CD4-positive, alpha-beta T cell (primary cell): ENCODE measurements around the gene CHMP2B. TPM values are rescaled to one million over a fixed set of nuclear protein-coding genes. Genes with fewer than 3 reads are reported as not detected.

ENCODE experiments used
- ATAC-seq: fragments of 200-7000 bp; cut with Tn5 transposase; one replicate; pipeline ENCODE4 v1.10.0; 2022; ENCODE audit warnings: mild to moderate bottlenecking; ENCODE audit not compliant: poor library complexity
- CTCF ChIA-PET: fragments of 350-600 bp; sonication (Branson Sonifier 250); formaldehyde crosslinking; loops from one replicate; lab custom pipeline; 2021; ENCODE audit warnings: antibody characterized with exemption, inconsistent platforms; lab: Charles Lee
- POLR2A ChIA-PET: fragments of 350-600 bp; sonication (Branson Sonifier 250); formaldehyde crosslinking; loops from one replicate; lab custom pipeline; 2021; ENCODE audit warnings: antibody characterized with exemption, inconsistent platforms; lab: Charles Lee
- DNase-seq, 14 experiments: peaks; one replicate each; pipeline ENCODE4 v3.0.0-alpha.2; 2013 to 2020; ENCODE audit warnings: mixed read lengths in 2 of 14
- H3K27ac ChIP-seq, 2 donors: one replicate each; pipeline versions ENCODE4 v1.5.1 to v1.7.0; 2013; ENCODE audit warnings: low read length in 2 of 2, low read depth in 1 of 2, mild to moderate bottlenecking in 1 of 2
- H3K27me3 ChIP-seq, 2 experiments: 1 replicate in 1 of 2; 2 replicates in 1 of 2; pipeline versions ENCODE4 v1.6.1 to v1.7.0; 2013; ENCODE audit warnings: low read length in 2 of 2, control low read depth in 1 of 2, mild to moderate bottlenecking in 1 of 2, moderate library complexity in 1 of 2; ENCODE audit not compliant: insufficient read depth in 2 of 2, control insufficient read depth in 1 of 2
- H3K36me3 ChIP-seq: one replicate; pipeline ENCODE4 v1.6.1; 2013; ENCODE audit warnings: low read length, control low read depth; ENCODE audit not compliant: insufficient read depth
- H3K4me1 ChIP-seq: one replicate; pipeline ENCODE4 v1.6.1; 2013; ENCODE audit warnings: low read length, control low read depth; ENCODE audit not compliant: insufficient read depth
- H3K4me3 ChIP-seq: one replicate; pipeline ENCODE4 v1.5.1; 2013; ENCODE audit warnings: mild to moderate bottlenecking, low read length, moderate library complexity
- H3K9me3 ChIP-seq, 2 experiments: 1 replicate in 1 of 2; 2 replicates in 1 of 2; pipeline versions ENCODE4 v1.6.1 to v1.7.0; 2013; ENCODE audit warnings: low read length in 2 of 2, mild to moderate bottlenecking in 2 of 2, control low read depth in 1 of 2, moderate library complexity in 1 of 2; ENCODE audit not compliant: control insufficient read depth in 1 of 2, insufficient read depth in 1 of 2
- H3K27ac Mint-ChIP-seq: one replicate; pipeline ENCODE4 v1.8.0; 2020; ENCODE audit warnings: mixed read lengths
- H3K27me3 Mint-ChIP-seq: one replicate; pipeline ENCODE4 v1.8.0; 2021; ENCODE audit warnings: mixed read lengths
- H3K36me3 Mint-ChIP-seq: one replicate; pipeline ENCODE4 v1.8.0; 2021; ENCODE audit warnings: low read depth, mixed read lengths
- H3K4me1 Mint-ChIP-seq: one replicate; pipeline ENCODE4 v1.8.0; 2021; ENCODE audit warnings: low read depth, mixed read lengths
- H3K4me3 Mint-ChIP-seq: one replicate; pipeline ENCODE4 v1.8.0; 2020; ENCODE audit warnings: mild to moderate bottlenecking, mixed read lengths
- H3K9me3 Mint-ChIP-seq: one replicate; pipeline ENCODE4 v1.8.0; 2020; ENCODE audit warnings: mixed read lengths
- intact Hi-C, 2 experiments: fragments of 100-400 bp; cut with DNase I in 1 of 2; cut with micrococcal nuclease in 1 of 2; formaldehyde crosslinking; loops; one replicate each; pipeline versions ENCODE4 v1.15.1 to v1.9.0; 2023 to 2025; cut with DNase I, micrococcal nuclease
- total RNA-seq, 174 experiments: library from RNA in 2 of 174; stranded (reverse) in 2 of 174; gene quantifications; one replicate each; pipeline ENCODE4 v1.2.3 and lab custom pipeline; 2021 to 2026
- TF ChIP-seq, protein P1 (sequence below): fragments of 200-600 bp; IDR thresholded peaks from one replicate; pipeline ENCODE4 v1.8.0; 2022; ENCODE audit warnings: antibody characterized with exemption, mild to moderate bottlenecking

The CHMP2B gene
- total RNA-seq, 2 experiments from 2014 or later = 24.7 to 31.5 TPM

DNA sequence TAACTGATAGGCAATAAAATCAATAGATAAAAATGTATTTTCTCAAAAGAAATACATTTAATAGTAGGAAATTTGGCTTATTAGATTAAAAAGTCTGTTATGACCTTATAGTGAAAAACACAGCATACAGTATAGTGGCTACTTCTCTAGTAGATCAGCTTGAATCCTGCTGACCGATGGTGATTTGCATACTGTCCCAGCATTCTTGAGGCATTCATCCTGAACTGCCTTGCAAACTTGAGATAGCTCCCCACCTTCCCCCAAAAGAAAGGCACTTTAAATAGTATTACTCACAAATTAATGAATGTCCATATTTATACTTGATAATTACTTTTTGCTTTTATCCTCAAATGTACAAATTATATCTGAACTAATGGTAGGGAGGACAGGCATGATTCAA lies 6.7 kb downstream of the CHMP2B start:
- Histone ChIP-seq H3K4me1 (no peaks in the 10 kb centered on the region), H3K27ac (no peak overlapping the region), H3K36me3 (peaks cover 14% of the 10 kb centered on the region), H3K9me3 (no peaks in the 10 kb centered on the region), H3K4me3 (no peak overlapping the region), H3K27me3 (no peaks in the 10 kb centered on the region)
- Mint-ChIP-seq H3K9me3 (no peaks in the 10 kb centered on the region), H3K27me3 (no peaks in the 10 kb centered on the region), H3K36me3 (peaks cover 10% of the 10 kb centered on the region), H3K4me1 (peaks cover 74% of the 10 kb centered on the region), H3K27ac (no peak overlapping the region), H3K4me3 (no peak overlapping the region)
- intact Hi-C loops = no loop called here
- TF ChIP-seq, protein P1, sequence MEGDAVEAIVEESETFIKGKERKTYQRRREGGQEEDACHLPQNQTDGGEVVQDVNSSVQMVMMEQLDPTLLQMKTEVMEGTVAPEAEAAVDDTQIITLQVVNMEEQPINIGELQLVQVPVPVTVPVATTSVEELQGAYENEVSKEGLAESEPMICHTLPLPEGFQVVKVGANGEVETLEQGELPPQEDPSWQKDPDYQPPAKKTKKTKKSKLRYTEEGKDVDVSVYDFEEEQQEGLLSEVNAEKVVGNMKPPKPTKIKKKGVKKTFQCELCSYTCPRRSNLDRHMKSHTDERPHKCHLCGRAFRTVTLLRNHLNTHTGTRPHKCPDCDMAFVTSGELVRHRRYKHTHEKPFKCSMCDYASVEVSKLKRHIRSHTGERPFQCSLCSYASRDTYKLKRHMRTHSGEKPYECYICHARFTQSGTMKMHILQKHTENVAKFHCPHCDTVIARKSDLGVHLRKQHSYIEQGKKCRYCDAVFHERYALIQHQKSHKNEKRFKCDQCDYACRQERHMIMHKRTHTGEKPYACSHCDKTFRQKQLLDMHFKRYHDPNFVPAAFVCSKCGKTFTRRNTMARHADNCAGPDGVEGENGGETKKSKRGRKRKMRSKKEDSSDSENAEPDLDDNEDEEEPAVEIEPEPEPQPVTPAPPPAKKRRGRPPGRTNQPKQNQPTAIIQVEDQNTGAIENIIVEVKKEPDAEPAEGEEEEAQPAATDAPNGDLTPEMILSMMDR = no peak
- DNase-seq (no peak), ATAC-seq (no peak)
- ChIA-PET POLR2A (no interaction called here), CTCF (no interaction called here)

DNA sequence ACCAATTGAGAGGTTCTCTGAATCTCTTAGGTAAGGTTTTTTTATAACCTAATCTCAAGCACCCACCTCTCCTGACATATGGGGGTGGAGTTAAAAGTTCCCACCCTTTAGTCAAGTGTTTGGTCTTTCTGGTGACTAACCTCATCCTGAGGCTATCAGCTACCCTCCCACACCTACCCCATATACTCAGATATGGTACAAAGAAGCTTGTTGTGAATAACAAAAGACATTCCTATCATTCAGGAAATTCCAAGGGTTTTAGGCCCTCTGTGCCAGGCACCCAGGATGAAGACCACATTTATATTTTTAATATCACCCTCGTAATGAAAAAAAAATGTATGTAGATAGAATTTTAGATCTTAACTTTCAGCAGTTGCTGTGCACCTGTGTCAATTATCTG lies 9.0 kb downstream of the CHMP2B start:
- intact Hi-C loops = no loop called here
- H3K9me3 ChIP-seq = no peaks in the 10 kb centered on the region
- no peak overlapping the region for H3K4me3 Mint-ChIP-seq
- ATAC-seq (no peak), DNase-seq (no peak)
- H3K27me3 ChIP-seq = no peaks in the 10 kb centered on the region
- TF ChIP-seq, protein P1 = no peak
- H3K36me3 ChIP-seq = peaks cover 14% of the 10 kb centered on the region
- no peaks in the 10 kb centered on the region for H3K9me3 Mint-ChIP-seq
- ChIA-PET CTCF (no interaction called here), POLR2A (no interaction called here)
- peaks cover 27% of the 10 kb centered on the region for H3K36me3 Mint-ChIP-seq
- H3K27ac Mint-ChIP-seq = no peak overlapping the region
- H3K27ac ChIP-seq = no peak overlapping the region
- H3K4me1 Mint-ChIP-seq = peaks cover 69% of the 10 kb centered on the region
- H3K4me1 ChIP-seq = no peaks in the 10 kb centered on the region
- H3K27me3 Mint-ChIP-seq = no peaks in the 10 kb centered on the region
- no peak overlapping the region for H3K4me3 ChIP-seq

DNA sequence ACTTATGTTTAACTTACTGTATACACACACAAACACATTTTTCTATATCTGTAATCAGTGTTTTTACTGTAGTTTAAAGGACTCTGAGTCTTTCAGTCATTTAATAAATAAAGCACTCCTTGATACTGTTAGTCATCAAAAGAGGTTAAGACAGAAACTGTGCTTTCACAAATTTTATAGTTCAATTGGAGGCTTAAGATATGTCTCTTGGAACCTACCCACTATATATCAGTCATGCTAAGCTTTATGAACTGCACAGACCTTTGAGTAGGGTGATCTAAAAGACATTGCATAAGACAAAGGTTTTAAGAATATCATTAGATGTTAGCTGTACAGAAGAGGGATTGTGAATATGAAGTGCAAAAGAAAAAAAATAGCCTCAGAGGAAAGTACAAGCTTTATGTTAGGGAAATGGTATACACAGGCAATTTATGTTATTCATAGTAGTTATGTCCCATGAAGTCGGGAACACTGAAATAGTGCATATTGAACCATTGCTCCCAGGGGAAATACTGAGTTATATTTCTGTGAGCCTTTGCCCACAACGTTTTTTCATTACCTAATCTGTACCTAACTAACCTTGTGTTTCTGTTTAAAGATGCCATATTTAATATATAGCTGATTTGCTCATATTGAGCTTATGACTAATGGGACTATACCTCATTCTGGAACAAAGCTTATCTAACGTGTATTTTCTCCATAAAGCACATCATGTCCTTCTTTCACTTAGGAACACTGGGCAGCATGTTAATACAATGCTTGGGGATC lies 19.7 kb downstream of the CHMP2B start:
- H3K4me1 Mint-ChIP-seq = peaks cover 28% of the 10 kb centered on the region
- DNase-seq = no peak
- H3K4me1 ChIP-seq = no peaks in the 10 kb centered on the region
- ChIA-PET CTCF (no interaction called here), POLR2A (no interaction called here)
- ATAC-seq = no peak
- no peak overlapping the region for H3K4me3 Mint-ChIP-seq
- peaks cover 36% of the 10 kb centered on the region for H3K36me3 ChIP-seq
- H3K27me3 Mint-ChIP-seq = no peaks in the 10 kb centered on the region
- no peak overlapping the region for H3K27ac Mint-ChIP-seq
- H3K27me3 ChIP-seq = no peaks in the 10 kb centered on the region
- intact Hi-C loops = no loop called here
- H3K36me3 Mint-ChIP-seq = peaks cover 92% of the 10 kb centered on the region
- no peaks in the 10 kb centered on the region for H3K9me3 ChIP-seq
- no peaks in the 10 kb centered on the region for H3K9me3 Mint-ChIP-seq
- TF ChIP-seq, protein P1 = no peak
- no peak overlapping the region for H3K27ac ChIP-seq
- H3K4me3 ChIP-seq = no peak overlapping the region
